Fibroblast of skin of back (primary cell): ENCODE results near the gene DHPS.
"Not testable (repeated sequence)": the region's sequence is repeated elsewhere in the genome, so short reads cannot be mapped to it uniquely, and the experiment has no call there.

Experiments
- DNase-seq: peaks from one replicate; pipeline ENCODE4 v3.0.0-alpha.2; 2013

Gene DHPS

DNA sequence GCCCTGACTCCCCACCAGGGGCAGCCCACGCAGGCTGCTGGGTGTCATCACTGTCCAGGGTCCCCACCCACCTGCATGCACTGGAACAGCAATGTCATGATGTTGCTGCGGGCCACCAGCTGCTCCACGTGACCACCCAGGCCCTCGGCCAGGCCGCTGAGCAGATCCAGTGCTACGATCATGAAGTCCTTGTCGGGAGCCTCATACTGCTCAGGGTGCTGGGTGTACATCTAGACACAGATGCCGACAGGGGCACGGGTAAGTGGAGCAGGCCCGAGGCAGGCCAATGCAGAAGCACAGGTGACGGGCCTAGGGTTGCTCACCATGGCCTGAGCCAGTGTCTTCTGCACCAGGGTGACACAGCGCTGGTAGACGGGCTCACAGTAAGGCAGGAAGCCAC is 23.5 kb upstream of the DHPS start:
- DNase-seq = no peak

DNA sequence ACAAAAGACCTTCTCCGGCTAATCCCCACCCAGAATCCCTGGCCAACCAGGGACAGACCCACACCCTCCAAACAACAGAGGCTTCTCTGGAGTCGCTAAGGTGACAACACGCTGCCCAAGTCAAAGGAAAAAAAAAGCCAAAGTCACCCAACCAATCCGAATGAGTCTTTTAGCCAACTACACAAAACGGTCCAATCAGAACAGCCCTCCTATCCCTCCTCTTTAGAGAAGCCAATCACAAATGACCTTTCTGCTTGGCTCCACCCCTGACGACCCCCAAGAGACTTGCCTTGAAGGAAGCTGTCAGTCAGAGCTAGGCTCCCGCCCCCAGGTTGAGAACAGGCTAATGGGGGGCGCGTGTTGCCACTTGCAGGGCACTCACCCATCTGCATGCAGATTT is 21.4 kb upstream of the DHPS start:
- DNase-seq = peak; percentile 48

DNA sequence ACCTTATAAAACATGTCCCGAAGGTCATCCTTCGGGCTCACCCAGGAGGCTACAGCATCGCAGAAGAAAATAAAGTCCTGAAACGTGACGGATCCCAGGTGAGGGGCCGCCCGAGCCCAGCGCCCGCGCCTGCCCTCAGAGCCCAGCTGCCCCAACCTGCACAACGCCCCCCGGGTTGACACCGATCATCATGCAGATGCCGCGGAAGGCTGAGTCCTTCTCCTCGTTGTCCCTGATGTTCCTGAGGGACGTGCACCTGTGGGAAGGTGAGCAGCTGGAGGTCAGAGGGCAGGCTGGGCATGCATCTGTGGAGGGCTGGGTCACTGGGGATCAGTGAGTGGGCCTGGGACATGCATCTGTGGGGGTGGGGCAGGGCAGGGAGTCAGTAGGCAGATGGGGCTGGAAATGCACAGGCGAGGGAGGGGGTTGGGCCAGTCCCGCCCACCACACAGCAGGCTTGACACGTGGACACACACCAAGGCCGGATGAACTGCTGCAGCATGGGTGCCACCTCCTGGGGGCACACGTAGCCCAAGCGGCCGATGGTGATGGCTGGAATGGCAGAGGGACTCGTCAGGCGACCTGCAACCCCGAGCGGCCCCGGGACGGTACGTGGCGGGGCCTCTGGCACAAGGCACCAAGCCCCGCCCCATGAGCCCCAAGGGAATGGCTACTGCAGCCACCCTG is 20.1 kb upstream of the DHPS start:
- no peak for DNase-seq

DNA sequence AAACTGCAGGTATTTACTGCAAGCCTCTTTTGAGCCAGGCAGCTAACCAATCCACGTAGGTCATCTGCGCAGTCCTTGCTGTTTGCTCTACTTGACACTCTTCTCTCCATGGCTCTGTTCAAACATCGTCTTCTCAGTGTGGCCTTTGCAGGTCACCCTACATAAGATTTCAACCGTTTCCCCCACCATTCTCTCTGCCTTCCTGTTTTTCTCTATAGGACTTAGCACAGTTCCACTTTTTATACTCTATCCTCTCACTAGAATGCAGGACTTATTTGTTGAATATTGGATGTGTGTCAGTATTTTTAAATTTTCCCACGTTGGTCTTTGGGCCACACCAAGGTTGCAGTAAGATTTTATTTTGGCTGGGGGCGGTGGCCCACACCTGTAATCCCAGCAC is 16.5 kb upstream of the DHPS start:
- no peak for DNase-seq

DNA sequence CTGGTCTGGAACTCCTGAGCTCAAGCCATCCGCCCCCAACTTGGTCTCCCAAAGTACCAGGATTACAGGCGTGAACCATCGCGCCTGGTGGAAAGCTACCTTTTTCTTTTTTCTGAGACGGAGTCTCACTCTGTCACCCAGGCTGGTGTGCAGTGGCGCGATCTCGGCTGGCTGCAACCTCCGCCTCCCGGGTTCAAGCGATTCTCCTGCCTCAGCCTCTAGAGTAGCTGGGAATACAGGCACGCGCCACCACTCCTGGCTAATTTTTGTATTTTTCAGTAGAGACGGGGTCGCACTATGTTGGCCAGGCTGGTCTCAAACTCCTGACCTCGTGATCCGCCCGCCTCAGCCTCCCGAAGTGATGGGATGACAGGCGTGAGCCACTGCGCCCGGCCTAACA is 15.7 kb upstream of the DHPS start:
- not testable (repeated sequence) for DNase-seq

DNA sequence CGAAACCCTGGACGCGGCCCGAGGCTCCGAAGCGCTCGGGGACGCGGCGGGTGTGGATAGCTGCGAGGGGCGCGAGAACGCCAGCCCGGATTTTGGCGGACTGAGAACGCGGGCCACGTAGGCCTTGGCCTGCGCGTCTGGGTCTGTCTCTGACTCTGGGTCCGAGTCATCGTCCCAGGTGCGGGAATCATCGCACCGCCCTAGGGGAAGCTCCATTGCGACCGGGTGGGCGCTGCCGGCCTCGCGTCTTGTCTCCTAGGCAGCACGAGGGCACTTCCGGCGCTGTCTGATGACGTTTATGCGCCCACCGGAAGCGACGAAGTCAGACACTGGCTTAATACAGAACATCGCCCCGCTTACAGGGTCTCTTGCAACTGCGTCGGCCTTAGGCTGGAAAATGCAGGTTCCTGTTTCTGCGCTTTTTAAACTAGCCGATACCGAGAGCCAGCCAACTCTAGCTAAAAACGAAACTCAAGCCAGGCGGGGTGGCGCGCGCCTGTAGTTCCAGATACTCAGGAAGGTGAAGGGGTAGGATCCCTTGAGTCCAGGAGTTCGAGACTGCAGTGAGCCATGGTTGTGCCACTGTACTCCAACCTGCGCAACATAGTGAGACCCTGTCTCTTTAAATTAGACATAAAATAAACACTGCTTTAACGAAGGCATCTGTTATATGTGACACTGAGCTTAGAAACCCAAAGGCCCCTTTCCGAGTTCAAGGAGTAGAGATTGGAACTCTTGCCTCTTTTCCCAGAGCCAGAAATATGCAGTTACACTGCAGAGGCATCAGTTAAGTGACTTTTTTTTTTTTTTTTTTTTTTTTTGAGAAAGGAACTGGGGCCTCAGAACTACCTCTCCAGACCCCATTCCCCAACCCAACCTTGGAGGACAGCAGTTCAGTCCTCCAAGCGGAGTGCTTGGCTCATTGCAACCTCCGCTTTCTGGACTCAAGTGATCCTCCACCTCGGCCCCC is 15.0 kb upstream of the DHPS start, which contains the start of gene FBXW9:
Gene FBXW9 (minus strand): TSS at position 266 of the 970 bp plus-strand sequence. CDS start 50 bp downstream, at position 216.
- peak; percentile 94 for DNase-seq

DNA sequence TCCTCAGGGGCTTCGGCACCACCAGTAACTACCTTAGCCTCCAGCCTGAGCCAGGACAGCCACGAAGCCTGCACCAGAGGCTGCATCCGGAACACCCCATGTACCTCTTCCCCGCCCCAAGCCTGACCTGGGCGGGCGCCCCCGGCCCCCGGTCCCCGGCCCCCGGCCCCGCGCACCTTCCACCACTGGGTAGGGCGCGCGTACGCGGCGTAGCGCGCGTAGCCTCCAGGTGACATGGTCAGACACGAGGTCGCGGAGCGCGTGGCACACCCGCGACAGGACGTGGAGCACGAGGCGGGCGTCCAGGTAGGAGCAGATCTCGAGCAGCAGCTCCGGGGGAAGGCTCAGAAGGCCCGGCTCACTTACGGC is 14.3 kb upstream of the DHPS start:
- no peak for DNase-seq

DNA sequence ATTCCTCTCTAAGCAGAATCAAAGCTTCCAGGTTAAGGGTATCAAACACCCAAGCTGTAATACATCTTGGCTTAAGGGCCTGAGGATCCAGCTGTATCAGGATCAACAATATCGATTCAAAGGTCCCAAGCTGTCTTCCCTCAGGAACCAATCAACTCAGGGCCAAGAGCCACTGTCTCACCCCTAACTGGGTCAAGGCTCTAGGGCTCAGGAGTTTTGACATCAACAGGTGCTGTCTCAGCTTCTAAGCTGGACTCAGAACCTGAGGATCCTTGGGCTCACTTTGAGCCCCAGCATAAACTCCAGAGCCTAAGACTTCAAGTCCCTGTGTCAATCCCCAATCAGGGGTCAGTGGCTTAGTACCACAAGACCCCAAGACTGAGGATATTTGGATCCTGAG is 13.8 kb upstream of the DHPS start:
- no peak for DNase-seq

DNA sequence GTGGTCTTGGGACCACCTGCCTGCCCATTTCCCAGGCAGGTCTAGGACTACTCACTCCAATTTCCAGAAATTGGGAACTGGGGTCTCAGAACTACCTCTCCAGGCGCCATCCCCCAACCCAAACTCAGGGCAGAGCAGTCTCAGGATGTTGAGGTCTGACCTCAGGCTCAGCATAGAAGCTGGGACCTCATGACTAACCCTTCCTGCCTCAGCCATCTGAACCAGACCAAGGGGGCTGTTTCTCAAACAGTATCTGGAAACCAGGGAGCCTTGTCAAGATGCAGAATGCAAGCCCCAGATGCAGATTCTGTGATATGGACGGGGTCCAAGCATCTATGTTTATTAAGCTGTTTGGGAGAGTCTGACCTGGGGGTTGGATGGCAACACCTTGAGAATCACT is 13.4 kb upstream of the DHPS start:
- no peak for DNase-seq

DNA sequence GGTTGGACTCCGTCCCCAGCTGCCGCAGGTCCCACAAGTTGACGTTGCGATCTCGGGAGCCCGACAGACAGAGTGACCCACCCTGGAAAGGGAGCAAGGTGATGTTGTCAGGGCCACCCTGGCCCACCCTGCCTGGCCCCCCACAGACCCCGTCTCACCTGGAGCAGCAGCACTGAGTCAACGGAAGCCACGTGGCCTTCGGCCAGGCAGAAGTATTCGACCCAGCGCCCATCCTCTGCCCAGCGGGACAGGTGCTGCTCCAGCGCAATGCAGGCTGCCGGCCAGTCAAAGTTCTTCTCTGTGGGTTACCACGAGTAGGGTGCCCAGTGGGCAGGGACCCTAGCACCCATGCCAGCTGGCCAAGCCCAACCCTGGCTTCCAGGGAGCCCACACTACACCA is 13.0 kb upstream of the DHPS start:
- no peak for DNase-seq

DNA sequence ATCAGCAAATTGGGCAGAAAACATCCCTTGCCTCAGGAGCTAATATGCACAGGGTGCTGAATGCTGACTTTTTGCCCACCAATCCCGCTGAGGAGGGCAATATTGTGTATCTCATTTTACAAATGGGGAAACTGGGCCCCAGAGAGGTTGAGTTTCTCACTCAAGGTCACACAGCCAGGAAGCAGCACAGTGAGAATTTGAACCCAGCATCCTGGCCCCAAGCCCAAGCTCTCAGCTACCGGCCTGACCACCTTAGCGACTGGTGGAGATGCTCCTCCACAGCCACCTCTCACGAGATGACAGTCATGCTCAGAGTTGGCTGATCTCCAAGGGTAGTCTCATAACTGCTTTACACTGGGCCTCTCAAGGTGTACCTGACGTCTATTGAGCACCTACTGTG is 11.3 kb upstream of the DHPS start:
- no peak for DNase-seq

DNA sequence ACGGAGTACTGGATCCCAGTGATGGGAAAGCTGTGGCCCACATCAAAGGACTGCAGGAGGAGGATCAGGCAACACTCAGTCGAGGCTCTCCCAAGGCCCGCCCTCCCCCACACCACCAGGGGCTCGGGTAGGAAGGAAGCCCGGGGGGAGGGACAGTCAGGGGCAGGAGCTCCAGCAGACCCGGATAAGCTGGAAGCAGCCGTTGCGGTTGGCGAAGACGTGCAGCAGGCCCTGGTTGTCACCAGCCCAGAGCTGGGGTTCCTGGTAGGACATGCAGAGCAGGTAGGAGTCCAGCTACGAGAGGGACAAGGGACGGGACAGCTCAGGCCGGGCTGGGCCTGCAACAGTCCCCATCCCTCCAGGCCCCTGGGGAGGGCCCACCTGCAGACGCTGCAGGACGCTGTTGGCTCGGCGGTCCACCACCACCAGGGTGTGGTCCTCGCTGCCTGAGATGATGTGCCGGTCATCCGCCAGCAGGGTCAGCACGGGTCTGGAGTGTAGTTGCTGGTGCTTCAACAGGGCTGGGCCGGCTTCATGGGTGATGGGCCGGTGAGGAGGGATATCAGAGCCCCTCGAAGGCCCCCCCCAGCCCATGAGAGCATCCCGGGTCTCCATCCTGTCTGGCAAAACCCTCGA is 8.0 kb upstream of the DHPS start:
- no peak for DNase-seq

DNA sequence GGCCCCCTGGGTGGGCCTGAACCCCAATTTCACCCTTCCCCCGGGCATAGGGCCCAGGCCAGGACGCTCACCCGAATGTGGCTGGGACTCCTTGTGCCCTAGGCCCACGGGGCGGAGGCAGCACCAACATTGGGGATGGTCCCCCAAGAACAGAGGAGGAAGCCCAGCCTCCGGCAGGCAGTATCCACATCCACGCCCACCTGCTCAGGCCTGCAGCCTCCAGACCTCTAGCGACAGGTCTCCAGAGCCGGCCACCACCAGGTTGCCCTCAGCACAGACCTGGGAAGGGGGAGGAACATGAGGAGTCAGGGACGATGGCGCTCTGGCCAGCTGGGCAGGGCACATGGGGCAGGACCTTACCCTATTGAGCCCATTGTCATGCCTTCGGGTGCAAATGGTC is 7.3 kb upstream of the DHPS start:
- no peak for DNase-seq

DNA sequence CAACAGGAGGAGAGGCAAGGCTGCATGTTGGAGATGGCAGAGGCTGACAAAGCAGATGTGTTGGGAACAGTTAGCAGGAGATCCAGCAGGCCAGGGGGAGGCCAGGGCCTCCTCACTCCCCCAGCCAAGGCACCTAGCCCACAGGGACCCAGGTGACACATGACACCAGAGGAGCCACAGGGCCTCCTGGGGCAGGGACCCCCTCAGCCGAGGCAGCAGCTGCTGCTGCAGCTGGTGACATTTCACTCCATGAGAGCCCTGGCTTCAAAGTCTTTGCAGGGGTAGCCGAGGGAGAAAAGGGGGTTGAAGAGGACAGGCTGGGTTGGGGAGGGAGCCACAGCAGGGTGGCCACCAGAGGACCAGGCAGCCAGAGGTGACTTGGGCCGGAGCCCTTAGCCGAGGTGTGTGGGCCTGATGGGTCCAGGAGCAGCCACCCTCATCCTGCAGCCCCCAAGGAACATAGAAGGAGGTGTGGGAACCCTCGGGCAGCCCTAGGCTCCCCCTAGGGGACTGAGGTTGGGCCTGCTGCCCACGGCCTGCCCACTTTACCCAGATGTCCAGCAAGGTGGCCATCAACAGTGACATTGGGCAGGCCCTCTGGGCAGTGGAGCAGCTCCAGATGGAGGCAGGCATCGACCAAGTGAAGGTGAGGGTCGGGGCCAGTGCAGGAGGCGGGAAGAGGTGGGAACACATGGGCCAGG is 6.0 kb upstream of the DHPS start, which contains the start of gene GNG14:
Gene GNG14 (plus strand): TSS at position 503 of the 701 bp plus-strand sequence. CDS start 51 bp downstream, at position 554.
- no peak for DNase-seq

DNA sequence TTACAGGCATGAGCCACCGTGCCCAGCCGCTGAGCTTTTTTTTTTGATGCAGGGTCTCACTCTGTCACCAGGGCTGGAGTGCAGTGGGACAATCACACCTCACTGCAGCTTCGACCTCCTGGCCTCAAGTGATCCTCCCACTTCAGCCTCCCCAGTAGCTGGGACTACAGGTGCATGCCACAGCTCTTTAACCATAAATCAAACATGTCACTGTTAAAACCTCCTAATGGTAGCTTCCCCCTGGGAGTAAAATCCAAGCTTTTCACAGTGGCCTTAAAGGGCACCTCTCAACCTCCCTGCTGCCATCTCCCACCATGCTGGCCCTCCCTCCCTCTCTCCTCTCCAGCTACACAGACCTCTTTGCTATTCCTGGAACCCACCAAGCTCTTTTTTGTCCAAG is 4.2 kb upstream of the DHPS start:
- no peak for DNase-seq

DNA sequence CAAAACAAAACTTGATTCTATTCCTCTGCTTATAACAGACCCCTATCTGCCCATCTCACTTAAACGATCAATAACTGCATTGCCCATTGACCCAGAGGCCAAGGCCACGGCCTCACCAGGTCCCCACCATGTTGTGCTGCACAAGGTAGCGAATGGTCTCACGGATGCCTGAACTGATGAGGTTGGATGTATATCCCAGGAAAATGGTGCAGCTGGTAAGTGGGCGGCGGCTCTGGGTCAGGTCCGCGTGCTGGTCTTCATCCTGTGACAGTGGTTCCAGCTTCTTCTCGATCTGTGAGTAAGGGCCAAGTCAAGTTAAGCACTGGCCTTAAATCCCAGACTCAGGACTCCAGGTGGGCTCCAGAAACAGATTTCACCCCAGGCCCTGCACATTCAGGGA is 1.6 kb downstream of the DHPS start:
- no peak for DNase-seq

DNA sequence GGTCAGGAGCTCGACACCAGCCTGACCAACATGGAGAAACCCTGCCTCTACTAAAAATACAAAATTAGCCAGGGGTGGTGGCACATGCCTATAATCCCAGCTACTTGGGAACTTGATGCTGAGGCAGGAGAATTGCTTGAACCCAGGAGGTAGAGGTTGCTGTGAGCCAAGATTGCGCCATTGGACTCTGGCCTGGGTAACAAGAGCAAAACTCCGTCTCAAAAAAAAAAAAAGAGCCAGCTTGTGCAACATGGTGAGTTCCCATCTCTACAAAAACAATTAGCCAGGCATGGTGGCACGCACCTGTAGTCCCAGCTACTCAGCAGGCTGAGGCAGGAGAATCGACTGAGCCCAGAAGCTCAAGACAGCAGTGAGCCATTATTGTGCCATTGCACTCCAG is 3.6 kb downstream of the DHPS start:
- DNase-seq = not testable (repeated sequence)

DNA sequence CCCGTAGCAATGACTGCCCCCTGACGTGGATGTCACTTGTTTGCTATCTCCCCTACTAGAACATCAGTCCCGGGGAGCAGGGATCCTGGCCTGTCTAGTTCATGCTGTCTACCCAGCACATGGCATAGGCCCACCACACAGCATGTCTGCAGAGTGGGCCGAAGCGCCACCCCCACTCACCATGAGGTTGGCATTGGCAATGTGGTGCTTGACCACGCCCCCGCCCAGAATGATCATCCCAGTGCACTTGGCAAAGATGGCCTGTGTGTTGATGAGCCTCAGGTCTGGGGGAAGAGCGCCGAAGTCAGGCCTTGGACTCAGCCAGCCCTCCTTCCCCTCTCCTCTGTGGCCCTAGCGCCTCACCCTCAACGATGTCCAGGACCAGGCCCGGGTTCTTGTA is 4.8 kb downstream of the DHPS start:
- DNase-seq = no peak

DNA sequence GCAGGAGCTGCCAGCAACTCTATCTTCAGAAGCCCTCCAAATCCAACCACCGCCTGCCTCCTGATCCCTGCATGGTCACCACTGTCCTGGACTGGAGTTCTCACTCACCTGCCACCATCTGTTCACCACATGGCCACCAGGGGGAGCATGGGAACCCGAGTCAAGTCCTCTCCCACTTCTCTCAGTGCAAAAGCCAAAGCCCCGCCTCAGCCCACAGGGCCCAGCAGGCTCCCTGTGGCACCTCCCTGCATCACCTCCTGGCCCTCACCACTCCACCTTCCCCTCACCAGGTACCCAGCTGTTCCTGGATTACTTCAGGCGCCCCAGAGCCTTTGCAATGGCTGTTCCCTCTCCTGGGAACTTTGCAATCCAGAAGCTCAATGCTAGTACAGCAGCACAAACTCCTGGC is 5.3 kb downstream of the DHPS start:
- peak; percentile 73 for DNase-seq

DNA sequence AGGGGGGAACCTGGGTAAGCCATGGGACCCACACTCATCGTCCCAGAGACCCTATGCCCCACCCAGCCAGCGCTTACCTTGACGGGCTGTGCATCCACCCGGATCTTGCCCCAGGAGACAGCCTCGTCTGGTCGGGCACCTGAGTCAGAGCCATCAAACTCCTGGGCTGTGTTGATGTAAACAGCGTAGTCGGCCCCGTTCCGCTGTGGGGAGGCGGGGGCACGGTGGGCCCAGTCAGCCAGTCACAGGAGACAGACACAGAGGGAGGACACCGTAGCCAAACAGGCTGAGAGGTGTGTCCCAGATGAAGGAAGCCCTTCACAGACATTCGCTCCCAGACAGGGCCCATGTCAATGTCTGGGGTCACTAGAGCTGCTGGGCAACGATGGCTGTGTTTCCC is 5.7 kb downstream of the DHPS start:
- DNase-seq = no peak

DNA sequence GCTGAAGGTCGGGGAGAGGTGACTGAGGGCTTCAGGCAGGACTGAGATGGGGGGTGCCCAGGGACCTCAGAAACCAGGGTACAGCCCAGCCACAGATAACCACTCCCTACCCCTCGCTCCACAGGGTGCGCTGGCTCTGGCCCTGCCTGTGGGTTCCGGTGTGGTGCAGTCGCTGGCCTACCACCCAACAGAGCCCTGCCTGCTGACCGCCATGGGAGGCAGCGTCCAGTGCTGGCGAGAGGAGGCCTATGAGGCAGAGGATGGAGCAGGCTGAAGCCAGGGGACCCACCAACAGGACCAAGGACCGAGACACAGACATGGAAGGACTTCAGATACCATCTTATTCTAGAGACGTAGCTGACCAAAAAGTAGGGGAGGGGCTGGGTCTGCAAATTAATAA is 6.3 kb downstream of the DHPS start:
- DNase-seq = no peak

DNA sequence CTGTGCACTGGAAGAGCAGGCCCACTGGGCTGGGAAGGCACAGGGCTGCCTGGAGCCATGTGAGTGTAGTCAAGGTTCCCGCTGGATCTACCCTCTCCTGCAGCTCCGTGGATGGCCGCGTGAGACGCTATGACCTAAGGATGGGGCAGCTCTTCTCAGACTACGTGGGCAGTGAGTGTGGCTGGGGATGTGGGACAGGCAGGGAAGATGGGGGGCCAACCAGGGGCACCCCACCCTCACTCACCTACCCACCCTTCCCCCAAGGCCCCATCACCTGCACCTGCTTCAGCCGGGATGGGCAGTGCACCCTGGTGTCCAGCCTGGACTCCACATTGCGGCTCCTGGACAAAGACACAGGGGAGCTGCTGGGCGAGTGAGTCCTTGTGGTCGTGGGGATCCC is 8.9 kb downstream of the DHPS start:
- DNase-seq = no peak
